Pons (tissue), 1 donor: ENCODE results near the gene C1QTNF6.
A peak's percentile ranks its signal among the peaks of the same experiment; 100 is the strongest.

Experiments
- DNase-seq: peaks from one replicate; pipeline ENCODE4 v3.0.0-alpha.2; 2016; ENCODE audit warnings: low spot score

Gene C1QTNF6

DNA sequence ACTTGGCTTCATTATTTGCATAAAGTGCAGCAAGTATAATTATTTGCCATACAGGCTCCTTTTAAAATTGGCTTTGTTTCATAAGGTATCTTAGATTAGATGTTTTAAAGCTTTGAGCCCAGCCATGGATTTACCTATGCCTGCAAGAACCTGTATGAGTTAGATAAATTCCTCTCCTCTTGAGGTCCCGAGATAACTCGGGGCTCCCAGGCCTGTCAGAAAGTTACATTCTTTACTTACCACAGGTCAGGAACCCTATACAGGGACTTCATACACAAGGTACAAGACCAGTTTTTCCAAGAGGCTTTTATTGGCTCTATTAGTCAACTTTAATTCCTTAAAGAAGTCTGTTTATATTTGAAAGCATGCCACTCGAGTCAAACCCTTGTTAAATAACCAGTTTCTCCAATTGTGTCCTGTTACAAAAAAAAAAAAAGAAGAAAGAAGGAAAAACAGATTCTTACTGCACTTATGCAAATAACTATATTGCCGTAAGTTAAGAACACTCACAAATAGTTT is 2.3 kb upstream of the C1QTNF6 start:
- DNase-seq, result no peak

DNA sequence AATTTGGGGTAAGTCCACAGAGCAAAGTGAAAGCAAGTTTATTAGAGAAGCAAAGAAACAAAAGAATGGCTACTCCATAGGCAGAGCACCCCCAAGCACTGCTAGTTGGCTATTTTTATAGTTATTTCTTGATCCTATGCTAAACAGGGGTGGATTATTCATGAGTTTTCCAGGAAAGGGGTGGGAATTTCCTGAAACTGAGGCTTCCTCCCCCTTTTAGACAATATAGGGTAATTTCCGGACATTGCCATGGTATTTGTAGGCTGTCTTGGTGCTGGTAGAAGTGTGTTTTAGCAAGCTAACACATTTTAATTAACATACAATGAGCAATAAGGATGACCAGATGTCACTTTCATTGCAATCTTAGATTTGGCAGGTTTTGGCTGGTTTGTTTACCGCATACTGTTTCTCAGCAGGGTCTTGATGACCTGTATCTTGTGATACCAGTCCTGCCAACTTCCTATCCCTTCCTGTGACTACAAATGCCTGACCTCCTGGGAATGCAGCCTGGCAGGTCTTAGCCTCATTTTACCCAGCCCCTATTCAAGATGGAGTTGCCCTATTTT is 937 bp upstream of the C1QTNF6 start:
- DNase-seq, result no peak

DNA sequence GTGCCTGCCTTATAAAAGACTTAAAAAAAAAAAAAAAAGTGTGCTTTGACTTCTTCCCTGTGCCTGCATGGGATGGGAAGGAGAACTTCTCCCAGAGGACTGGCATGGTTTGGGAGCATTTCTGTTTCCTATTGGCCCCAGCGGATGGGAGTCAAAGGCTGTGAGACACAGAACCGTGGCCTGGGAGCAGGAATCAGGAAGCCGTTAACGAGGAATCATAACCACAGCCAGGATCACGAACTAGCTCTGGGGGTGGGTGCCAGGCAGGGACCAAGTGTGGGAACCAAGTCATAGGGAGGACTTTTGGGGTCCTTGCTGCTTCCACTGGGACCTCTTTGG is 526 bp downstream of the C1QTNF6 start:
- no peak for DNase-seq

DNA sequence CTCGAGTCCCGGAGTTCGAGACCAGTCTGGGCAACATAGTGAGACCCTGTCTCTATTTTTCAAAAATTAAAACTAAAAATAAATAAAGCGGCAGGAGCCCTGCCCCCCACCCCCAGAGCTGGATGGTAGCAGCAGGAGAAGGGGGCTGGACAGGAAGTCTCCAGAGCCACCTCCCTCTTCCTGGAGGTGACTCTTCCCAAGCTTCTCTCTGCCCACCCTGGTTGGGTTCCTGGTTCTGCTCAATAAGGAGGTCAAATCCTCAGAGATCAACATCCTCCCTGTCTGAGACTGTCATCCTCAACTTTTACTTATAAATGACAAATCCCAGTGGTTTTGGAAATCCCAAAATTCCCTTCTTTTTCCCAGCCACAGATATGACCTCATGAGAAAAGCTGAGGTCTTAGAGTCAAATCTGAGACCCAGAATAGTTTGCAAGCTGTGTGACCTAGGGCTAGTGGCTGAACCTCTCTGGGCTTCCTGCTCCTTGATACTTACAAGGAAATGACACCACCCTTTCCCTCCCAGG is 987 bp downstream of the C1QTNF6 start:
- no peak for DNase-seq

DNA sequence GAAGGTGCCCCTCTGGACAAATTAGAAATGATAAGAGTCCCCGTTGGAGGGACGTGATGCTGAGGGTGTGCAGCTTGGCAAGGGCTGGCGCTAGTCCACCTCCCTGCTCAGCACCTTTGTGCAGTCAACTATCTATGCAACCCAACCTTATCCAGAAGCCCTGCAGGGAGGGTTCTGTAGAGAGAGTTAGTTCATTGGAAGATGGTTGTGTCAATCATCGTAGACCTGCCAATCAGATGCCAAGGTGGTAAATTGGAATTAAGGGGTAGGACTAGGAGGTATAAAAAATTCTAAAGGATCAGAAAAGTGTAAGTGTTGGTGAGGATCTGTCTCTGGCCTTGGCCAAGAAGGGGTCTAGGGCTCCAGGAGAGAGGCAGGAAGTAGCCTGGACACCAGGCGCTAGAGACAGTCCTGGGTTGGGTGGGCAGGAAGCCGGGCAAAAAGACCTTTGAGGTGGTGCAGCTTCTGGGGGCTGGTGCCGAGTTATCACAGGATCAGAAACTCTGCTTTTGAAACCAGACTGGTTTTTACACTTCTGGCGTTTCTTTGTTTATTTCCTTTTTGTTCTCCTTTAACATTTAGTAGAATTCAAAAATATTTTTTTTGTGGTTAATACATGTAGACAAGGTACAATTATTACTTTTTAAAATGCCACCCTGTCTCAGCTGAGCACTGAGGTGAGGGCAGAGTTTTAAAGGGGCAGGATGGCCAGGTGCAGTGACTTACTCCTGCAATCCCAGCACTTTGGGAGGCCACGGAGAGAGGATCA is 1.6 kb downstream of the C1QTNF6 start:
- DNase-seq, result peak; percentile 66

DNA sequence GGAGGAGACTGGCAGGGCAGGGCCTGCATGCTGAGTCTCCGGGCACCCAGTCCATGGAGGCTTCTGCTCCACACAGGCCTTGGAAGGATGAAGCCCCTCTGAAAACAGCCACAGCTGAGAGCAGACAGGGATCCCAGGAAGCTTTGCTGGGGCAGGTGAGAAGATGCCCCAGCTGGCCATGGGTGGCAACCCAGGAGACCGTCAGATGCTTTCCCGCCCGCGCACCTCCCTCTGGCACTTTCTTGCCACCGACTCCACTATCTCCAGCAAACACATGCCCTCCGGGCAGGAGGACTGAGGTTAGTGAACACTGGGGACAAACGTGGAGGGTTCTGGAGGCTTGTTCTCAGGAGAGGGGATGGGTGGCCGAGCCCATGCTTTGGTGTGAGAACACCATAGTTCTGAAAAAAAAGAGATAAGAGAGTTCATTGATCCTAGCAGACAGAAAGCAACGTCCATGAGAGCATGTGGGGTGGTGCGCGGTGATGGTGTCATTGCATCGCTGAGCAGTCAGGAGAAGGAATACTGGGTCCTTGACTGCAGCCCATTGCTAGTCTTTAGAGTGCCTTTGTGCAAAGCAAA is 2.3 kb downstream of the C1QTNF6 start:
- DNase-seq, result no peak

DNA sequence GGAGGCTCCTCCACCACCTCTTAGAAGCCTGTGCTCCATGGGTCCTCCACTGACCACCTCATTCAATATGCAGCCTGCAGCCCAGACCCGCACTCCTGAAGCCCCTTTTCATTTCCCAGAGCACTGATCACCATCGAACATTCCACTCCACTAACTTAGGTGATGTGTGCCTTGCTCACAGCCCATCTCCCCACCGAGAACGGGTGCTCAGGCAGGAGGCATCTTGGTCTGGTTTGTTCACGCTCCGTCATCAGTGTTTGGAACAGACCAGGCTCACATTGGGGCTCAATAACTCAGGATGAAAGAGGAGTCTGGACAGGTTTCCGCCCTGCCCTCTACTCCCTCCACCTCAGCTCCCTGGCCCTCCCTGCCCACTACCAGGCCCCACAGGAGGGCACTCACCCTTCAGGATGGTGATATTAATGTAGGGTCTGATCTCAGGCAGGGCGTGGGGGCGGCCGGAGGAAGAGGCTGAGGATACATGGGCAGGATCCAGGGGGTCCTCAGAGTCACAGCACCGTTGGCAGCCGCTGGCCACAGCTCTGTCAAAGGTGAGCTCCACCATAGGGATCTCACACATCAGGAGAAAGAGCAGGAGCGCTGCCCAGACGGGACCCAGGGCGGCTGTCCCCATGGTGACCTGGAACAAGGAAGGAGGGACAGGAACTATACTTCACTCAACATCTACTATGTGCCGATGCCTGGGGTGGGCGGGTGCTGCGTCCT is 3.1 kb downstream of the C1QTNF6 start:
- DNase-seq, result no peak

DNA sequence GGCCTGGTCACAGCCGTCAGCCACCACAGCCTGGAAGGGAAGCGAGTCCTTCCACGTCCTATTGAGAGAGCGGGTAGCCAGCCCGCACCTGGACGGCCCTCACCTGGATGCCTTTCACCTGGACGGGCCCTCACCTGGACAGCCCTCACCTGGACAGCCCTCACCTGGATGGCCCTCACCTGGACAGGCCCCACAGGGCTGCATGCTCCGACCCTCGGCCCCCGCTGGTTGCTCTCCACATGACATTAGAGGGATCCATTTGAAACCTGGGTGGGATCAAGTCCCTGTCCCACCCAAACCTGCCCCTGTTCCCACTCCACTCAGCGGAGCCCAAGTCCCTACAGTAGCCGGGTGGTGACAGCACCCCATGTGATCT is 3.7 kb downstream of the C1QTNF6 start:
- no peak for DNase-seq

DNA sequence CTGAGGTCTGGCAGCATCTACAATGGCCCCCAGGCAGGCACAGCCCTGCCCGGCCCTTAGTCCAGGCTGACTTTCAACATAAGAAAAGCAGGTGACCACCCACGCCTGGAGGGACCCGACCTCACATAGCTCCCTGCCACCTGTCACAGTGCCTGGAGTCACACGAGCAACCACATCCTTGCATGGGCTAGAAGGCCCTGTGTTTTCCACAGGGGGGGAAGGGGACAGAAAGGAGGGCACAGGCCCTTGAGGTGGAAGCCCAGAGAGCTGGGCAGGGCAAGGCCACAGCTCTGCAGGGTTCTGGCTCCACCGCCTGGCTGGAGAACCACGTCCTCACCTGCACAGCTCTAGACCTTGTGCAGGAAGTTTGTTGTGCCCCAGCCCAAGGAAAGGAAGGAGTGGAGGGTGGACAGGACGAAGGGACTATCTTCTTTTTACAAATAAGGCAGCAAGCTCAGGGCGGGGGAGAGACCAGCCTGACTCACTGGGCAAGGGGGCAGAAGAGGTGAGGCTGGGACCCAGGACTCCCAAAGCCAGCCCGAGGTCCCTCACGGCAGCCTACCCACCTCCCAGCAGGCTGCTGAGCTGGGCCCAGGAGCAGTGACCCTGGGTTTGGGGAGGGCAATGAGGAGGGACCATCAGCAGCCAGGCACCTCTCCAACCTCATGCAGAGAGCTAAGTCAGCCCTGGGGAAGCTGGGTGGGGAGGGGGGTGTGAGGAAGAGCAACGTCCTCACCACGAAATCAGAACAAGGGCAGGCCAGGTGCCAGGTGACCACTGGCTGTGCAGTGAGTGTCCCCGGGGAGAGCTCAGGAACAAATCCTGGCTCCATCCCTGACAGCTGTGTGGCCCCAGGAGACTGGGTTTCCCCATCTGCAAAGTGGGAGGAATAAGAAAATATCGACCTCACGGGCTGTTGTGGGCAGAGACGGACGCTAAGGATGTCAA is 4.3 kb downstream of the C1QTNF6 start:
- DNase-seq, result no peak

DNA sequence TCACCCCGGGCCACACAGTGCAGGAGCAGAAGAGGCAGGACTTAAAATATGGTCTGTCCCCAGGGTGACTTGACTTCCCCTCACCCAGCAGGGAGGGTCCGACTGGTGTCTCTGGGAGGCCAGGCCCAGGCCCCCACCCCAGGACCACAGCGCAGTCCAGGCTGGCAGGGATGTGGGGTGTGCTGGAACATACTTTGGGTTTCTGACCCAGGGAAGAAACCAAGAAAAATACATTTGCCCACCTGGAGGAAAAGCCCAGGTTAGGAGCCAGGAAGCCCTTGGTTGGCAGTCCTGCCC is 5.2 kb downstream of the C1QTNF6 start:
- DNase-seq, result no peak

DNA sequence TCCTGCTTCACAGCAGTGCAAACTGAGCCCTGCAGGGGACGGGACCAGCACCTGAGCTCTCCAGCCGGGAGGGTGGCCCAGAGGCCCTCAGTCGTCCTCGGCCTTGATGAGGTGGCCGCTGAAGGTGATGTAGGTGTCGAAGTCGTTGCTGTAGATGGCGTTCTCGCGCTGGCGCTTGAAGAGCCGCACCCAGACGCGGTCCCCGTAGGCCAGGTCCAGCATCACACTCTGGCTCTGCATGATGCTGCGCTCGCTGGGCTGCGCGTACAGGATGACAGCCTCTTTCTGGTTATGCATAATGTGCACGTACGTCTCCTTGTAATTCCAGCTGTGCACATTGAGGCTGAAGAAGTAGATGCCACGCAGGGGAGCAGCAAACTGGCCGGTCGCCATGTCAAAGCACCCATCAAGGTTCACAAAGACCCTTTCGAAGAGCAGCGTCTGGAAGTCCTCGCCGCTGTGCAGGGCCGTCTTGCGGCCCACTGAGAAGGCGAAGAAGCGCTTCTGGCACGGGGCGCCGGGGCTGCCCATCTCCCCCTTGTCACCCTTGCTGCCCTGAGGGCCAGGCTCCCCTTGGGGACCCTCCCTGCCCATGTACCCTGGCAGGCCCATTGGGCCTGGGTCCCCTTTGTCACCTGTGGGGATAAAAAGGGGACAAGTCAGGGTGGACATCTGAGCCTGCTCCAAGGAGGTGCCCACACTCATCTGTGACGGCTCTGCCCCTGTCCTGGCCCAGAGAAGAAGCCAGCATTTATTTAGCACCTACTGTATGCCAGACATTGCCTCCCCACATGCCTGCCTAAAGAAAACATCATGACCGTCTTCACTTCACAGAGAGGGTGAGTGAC is 5.7 kb downstream of the C1QTNF6 start:
- DNase-seq, result no peak

DNA sequence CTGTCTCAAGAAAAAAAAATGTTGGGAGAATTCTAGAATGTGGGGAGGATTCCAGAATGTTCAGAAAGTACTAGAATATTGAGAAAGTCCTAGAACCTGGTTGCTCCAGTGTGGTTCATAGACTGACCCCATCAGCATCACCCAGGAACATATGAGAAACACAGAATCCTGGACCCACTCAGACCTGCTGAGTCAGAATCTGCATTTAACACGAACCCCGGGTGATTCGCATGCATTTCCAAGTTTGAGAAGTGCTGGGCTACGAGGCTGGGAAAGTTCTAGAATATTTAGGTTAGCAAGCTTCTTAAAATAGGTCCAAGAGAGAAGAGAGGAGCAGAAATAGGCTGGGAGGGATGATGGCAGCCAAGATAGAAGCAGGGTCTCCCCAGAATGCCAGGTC is 6.4 kb downstream of the C1QTNF6 start:
- DNase-seq, result no peak

DNA sequence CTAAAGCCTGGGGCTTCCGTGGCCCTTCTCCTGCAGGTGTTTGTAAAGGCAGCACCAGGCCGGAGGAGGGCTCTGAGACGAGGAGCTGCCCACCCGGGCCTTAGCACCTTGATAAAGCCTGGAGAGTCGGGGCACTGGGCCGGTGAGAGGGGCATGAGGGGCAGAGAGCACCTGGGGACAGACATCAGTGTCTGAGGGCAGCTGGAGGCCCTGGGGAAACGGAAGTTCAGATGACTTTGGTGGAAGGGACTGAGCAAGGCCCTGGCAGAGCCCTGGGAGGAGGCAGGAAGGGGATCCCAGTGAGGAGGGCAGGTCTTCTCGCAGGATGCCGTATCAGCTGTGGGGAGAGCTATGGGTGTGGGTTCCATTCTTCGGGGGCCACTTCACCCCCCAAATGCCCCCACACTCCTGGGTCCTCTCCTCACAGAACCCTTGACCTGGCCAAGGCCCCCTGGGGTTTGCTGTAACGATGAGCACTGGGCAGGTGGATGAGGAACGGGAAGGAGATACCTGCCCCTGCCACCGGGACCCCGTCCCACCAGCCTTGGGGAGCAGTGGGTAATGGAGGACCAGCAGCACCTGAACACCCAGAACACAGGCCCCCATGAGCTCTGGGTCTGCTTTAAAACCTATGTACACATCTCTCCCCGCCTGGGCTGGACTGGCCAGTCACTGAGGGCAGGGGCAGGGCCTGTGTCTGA is 7.4 kb downstream of the C1QTNF6 start:
- no peak for DNase-seq

DNA sequence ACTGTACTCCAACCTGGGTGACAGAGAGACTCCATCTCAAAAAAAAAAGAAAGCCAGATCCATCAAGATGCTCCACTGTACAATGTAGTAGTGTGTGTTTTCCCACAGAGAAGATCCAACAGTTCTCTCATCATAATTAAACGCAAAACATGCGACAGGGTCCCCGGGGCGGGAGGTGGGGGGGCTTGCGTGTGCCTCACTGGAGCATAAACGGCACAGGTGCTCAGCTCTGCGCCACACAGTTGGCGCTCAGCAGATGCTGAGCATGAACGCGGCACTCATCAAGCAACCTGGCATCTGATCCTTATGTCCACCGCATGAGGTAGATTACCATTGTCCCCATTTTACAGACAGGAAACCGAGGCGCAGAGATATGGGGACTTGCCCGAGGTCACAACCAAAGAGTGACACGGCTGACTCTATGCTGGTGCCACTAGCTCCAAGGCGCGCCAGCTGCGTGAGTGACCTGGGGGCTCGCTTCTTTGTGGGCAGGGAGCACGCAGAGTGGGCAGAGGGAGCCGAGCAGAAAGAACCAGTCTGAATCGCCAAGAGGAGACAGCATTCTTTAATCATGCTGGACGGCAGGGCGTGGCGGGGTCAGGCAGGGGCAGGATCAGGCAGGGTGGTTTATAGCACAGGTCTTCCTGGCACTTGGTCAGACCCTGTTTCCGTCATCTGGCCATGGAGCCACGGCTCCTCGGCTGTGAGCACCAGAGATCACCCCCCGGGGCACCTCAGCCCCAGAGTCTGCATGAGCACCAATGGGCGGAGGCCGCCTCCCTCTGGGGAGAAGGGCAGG is 8.2 kb downstream of the C1QTNF6 start:
- no peak for DNase-seq

DNA sequence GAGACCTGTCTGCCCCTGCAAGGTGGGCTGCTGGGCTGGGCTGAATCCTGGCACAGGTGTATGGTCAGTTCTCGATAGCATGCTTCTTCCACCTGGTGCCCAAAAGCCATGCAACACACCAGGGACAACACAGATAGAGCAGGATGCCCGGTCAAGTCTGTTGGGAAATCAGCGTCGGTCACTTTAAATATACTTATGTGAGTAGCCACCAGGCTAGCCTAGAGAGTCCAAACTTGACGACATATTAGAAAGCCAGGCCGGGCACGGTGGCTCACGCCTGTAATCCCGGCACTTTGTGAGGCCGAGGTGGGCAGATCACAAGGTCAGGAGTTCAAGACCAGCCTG is 8.9 kb downstream of the C1QTNF6 start:
- no peak for DNase-seq

DNA sequence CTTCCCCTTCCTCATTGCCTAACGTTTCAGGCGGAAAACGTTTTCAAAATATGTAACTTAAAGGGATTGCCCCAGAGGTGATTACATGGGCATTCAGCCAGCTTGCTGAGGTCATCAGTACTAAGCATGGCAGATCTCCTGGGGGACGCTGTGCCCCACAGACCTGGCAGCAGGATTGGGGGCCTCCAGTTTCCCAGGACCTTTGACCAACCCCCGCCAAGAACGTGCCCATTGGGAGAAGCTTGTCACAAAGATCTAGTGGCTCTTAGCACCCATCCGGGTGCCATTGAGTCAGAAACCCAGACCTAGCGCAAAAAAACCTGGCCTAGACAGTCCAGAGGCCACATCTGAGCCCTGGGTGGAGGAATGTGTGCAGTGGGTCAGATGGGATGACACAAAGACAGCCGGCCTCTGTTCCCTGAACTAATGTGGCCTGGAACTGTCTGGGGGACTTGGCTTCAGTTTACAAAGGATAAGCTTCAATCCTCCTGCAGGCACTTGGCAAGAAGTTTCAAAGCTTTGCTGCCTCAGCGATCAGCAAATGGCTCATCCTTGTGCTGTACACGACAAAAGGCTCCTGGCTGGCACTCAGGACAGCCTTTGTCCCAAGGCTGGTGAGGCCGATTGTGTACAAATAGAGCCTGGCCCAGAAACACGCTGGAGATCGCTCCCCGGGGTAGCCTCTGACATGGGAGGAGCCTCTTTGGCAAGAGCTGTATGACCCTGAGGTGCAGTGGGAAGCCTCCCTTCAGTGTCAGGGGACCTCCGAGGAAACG is 9.5 kb downstream of the C1QTNF6 start:
- DNase-seq, result peak; percentile 31

DNA sequence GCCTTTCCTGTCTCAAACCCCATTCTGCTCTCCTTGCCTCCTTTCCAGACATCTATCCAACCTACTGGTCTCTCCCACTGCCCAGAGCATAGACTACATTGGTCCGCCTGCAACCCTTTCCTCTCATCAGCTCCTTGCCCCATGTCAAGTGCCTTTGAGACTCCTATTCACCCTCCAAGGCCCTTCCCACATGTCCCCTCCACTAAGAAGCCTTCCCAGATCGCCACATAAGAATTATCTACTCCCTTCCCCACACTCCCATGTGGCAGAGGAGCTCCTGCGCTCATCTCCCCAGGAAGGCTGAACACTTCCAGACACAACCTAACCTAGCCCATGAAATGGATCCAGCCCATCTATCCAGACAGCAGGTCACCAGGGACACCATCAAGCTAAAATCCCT is 10.3 kb downstream of the C1QTNF6 start:
- DNase-seq, result no peak

DNA sequence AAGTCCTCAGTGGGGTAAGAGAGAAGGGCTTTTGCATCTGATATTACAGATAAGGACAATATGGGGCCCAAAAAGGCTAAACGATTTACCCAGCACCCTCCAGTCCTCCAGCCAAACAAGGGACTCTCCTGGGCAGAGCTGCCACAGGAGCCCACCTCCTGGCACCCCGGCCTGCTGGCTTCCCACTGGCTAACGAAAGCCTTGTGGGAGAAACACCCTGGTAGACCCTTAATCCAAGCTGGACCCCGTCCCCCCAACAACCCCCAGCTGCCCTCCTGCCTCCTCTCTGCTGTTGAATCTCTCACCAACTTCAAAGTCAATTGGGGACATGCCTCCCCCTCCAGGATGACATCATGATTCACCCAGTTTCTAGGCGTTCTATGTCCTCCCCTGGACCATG is 10.8 kb downstream of the C1QTNF6 start:
- DNase-seq, result no peak
